Uterine smooth muscle cell (primary cell): ENCODE data around the gene TRAF4. TPM values are rescaled to one million over a fixed set of nuclear protein-coding genes. Genes with fewer than 3 reads are reported as not detected.

ENCODE experiments used
- total RNA-seq: library from RNA; depleted of rRNA; stranded (reverse); fragments of >200 nt; gene quantifications from 2 replicates; pipeline ENCODE4 v1.2.3, GENCODE V29; 2014

Gene TRAF4
- 13.4 and 30.5 TPM in 2 replicates for total RNA-seq

DNA sequence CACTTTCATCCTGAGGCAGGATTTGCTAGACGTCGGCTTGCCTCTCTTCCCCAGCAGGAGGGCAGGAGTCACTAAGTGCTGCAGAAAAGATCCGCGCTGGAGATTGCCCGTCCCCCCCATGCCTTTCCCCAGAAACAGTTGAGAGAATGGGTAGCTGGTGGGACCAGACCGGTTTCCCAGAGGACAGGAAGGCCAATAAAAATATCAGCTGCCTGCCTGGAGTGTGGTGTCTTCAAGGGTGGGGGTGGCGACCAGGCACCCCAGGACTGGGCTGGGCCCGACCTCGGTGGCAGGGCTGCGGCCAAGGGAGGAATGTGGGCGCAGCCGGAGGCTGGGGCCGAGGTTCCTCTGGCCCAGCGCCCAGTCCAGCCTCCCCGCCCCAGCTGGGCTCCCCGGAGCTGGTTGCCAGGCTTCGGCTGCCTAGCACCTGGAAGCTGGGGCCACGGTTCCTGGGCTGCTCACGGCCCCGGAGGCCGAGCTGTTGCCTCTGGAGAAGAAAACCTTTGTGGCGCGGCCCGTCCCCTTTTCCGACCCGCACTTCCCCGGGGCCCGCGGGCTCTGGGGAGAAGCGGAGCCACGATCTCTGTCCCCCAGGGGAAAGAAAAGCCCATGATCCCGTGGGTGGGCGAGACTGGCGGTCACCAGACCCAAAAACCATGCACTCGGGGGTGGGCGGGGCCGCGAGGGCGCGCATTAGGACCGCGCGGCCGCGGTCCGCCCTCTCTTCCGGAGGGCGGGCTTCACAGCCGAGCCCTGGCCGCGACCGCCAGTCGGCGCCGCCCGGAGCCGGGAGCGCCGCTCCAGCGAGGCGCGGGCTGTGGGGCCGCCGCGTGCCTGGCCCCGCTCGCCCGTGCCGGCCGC, at the start of gene TRAF4:
Gene TRAF4, plus strand, starts transcription at position 769 of the 861 bp plus-strand sequence. CDS start 102 bp downstream, outside the sequence.

GRCh38 chr17:28711723-28712031, 32.1 kb upstream of the TRAF4 start, which contains the start of gene PROCA1:
Gene PROCA1, minus strand, starts transcription at chr17:28711888. Its CDS starts 228 bp downstream, at chr17:28711660.

DNA sequence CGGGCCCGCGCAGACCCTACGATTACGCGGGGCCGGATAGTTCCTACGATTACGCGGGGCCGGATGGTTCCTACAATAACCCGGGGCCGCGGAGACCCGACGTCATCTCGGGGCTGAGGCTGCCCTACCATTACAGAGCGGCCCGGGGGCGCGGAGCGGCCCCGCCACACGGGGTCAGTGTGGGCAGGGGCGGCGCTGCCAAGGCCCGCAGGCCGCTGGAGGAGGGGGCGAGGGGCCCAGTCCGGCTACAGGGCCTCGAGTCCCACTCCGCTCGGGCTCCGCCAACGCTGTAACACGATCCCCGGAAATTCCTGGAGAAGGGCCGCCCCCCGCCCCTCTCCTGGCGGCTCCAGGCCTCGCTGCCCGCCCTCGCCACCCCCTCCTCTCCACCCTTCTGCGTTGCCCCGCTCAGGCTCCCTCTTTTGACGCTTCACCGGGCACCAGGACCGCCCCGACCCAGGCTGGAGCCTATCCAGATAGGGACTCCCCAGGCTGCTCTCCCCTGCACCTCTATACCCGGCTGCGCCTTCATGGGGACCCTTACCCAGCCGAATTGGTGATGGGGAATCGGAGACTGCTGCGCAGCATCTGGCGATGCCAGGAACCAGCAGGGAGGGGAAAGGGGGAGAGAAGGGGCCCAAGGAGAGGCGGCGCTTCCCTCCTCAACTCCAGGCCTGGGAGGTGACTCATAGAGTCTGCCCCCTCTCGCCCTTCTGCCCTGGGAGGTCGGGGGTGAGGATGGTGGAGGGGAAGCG, 26.1 kb upstream of the TRAF4 start, which contains the start of gene RAB34:
Gene RAB34, minus strand, starts transcription at position 291 of the 755 bp plus-strand sequence. CDS start 602 bp downstream, outside the sequence.

DNA sequence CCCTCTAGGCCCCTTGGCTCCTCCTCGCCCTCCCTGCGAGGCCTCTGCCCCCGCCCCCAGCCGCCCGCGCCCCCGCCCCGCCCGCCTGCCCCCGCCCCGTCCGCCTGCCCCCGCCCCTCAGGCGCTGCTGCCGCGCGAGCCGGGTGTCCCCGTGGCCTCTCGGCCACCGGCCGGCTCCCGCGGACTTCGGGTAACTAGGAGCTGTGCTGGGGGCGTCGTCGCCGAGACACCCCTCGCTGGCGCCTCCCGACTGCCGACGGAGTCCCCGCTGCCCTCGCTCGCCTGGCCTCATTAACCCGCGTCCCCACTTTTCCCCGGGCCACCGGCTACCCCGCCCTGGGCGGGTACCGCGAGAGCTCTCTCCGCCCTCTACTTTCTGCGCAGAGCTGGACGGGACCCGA, 17.6 kb upstream of the TRAF4 start, which contains the start of gene TLCD1:
Gene TLCD1, minus strand, starts transcription at position 8 of the 401 bp plus-strand sequence. CDS start 136 bp downstream, outside the sequence.

DNA sequence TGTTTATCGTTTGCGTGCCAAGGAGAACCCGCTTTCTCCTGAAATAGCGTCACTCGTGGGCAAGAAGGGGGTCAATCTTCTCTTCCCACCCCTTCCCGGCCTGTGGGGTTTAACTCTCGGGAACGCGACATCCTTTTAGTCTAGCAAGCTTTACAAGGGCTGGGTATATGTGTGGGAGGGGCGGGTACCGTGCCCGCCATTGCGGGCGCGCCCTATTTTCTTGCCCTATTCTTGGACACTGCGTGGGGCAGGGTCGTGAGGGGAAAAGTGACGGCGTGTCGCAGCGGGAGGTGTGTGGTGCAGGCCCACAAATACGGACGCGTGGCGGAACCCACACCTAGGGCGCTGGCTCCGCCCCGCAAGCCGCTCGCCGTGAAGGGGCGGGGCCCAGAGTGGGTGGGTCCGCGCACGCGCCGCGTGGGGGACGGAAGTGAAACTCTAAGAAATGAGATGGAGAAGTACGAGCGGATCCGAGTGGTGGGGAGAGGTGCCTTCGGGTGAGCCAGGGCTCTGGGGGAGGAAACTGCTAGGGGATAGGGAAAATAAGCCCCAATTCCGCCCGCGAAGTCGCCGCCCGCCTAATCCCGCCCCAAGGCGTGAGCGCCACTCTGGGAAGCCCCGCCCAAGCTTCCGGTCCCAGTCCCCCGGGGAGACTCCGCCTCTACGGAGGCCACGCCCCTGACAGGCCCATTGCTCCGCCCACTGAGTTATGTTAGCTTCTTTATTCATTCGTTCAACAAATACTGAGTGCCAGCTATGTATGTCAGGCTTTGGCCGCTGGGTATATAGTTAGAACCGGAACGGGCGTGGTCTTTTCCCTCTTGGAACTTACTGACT, 15.2 kb upstream of the TRAF4 start, which contains the start of gene NEK8:
Gene NEK8, plus strand, starts transcription at position 425 of the 837 bp plus-strand sequence. Its CDS starts 26 bp downstream, at position 451.

Other genes with a start within 250 kb of the TRAF4 start
- under 0.01 TPM in 1 of 2 replicates, not detected in the other for gene FOXN1, start 237.7 kb upstream of the TRAF4 start, total RNA-seq
- 14.1 and 23.4 TPM in 2 replicates for gene UNC119, start 191.4 kb upstream of the TRAF4 start, total RNA-seq
- 31.2 and 47.4 TPM in 2 replicates for gene PIGS, start 172.5 kb upstream of the TRAF4 start, total RNA-seq
- 56.9 and 110 TPM in 2 replicates for gene ALDOC, start 167.1 kb upstream of the TRAF4 start, total RNA-seq
- gene SPAG5, start 145.0 kb upstream of the TRAF4 start, total RNA-seq, result 30.0 and 101 TPM in 2 replicates
- gene RSKR, start 129.8 kb upstream of the TRAF4 start, total RNA-seq, result 8.1 and 8.9 TPM in 2 replicates
- gene BLTP2, start 98.9 kb upstream of the TRAF4 start, total RNA-seq, result 144 and 149 TPM in 2 replicates
- gene SDF2, start 82.1 kb upstream of the TRAF4 start, total RNA-seq, result 42.5 and 44.0 TPM in 2 replicates
- gene SUPT6H, start 81.8 kb upstream of the TRAF4 start, total RNA-seq, result 53.9 and 56.0 TPM in 2 replicates
- 1.7 and 1.8 TPM in 2 replicates for gene PROCA1, start 32.1 kb upstream of the TRAF4 start, total RNA-seq
- gene RAB34, start 26.1 kb upstream of the TRAF4 start, total RNA-seq, result 172 and 176 TPM in 2 replicates
- 638 and 677 TPM in 2 replicates for gene RPL23A, start 24.0 kb upstream of the TRAF4 start, total RNA-seq
- gene TLCD1, start 17.8 kb upstream of the TRAF4 start, total RNA-seq, result 2.0 and 3.8 TPM in 2 replicates
- 3.0 and 3.5 TPM in 2 replicates for gene NEK8, start 15.2 kb upstream of the TRAF4 start, total RNA-seq
- gene FAM222B, start 98.8 kb downstream of the TRAF4 start, total RNA-seq, result 1.8 and 2.0 TPM in 2 replicates
- 24.2 and 29.1 TPM in 2 replicates for gene ERAL1, start 111.0 kb downstream of the TRAF4 start, total RNA-seq
- 37.2 and 43.0 TPM in 2 replicates for gene FLOT2, start 153.7 kb downstream of the TRAF4 start, total RNA-seq
- gene DHRS13, start 159.1 kb downstream of the TRAF4 start, total RNA-seq, result 6.5 and 8.0 TPM in 2 replicates
- gene PHF12, start 207.5 kb downstream of the TRAF4 start, total RNA-seq, result 12.8 and 18.6 TPM in 2 replicates